ENCODE data around the gene PCDHB15.
"Not testable (repeated sequence)": the region's sequence is repeated elsewhere in the genome, so short reads cannot be mapped to it uniquely, and the experiment has no call there.

Gene PCDHB15

GRCh38 chr5:141245250-141245717 lies at the start of gene PCDHB15:
PCDHB15 (plus strand) TSS chr5:141245395; CDS start chr5:141245579, 184 bp downstream.
- DNase-seq (ENCODE audit: low read depth in 2 of 2), result no peak

- no peak for DNase-seq (ENCODE audit: low read depth in 2 of 2)
Measured at GRCh38 chr5:141196363-141196762, 48.8 kb upstream of the PCDHB15 start.

GRCh38 chr5:141199359-141200235 lies 45.6 kb upstream of the PCDHB15 start, which contains the start of gene PCDHB11:
PCDHB11 (plus strand) TSS chr5:141199627; CDS start chr5:141199775, 148 bp downstream.
- no peak for DNase-seq (ENCODE audit: low read depth in 2 of 2)

GRCh38 chr5:141201126-141201525 lies 44.1 kb upstream of the PCDHB15 start:
- DNase-seq (ENCODE audit: low read depth in 2 of 2), result not testable (repeated sequence)

GRCh38 chr5:141201646-141202045 lies 43.5 kb upstream of the PCDHB15 start:
- DNase-seq (ENCODE audit: low read depth in 2 of 2), result not testable (repeated sequence)

- DNase-seq (ENCODE audit: low read depth in 2 of 2), result no peak
Measured at GRCh38 chr5:141208478-141208877, 36.7 kb upstream of the PCDHB15 start, which contains the start of gene PCDHB12. PCDHB12 (plus strand) TSS chr5:141208719; CDS start chr5:141208908, 189 bp downstream.

GRCh38 chr5:141210281-141210680 lies 34.9 kb upstream of the PCDHB15 start:
- DNase-seq (ENCODE audit: low read depth in 2 of 2), result not testable (repeated sequence)

- not testable (repeated sequence) for DNase-seq (ENCODE audit: low read depth in 2 of 2)
Measured at GRCh38 chr5:141210849-141211248, 34.3 kb upstream of the PCDHB15 start.

GRCh38 chr5:141213656-141214339 lies 31.4 kb upstream of the PCDHB15 start, which contains the start of gene PCDHB13:
PCDHB13 (plus strand) TSS chr5:141213919; CDS start chr5:141214124, 205 bp downstream.
- DNase-seq (ENCODE audit: low read depth in 2 of 2), result not testable (repeated sequence)

- DNase-seq (ENCODE audit: low read depth in 2 of 2), result not testable (repeated sequence)
Measured at GRCh38 chr5:141214583-141214982, 30.6 kb upstream of the PCDHB15 start.

GRCh38 chr5:141215504-141215903 lies 29.7 kb upstream of the PCDHB15 start:
- DNase-seq (ENCODE audit: low read depth in 2 of 2), result not testable (repeated sequence)

GRCh38 chr5:141216035-141216434 lies 29.2 kb upstream of the PCDHB15 start:
- not testable (repeated sequence) for DNase-seq (ENCODE audit: low read depth in 2 of 2)

GRCh38 chr5:141223112-141223783 lies 21.9 kb upstream of the PCDHB15 start, which contains the start of gene PCDHB14:
PCDHB14 (plus strand) TSS chr5:141223343; CDS start chr5:141223506, 163 bp downstream.
- DNase-seq (ENCODE audit: low read depth in 2 of 2), result no peak

GRCh38 chr5:141224844-141225243 lies 20.4 kb upstream of the PCDHB15 start:
- not testable (repeated sequence) for DNase-seq (ENCODE audit: low read depth in 2 of 2)

GRCh38 chr5:141225421-141225820 lies 19.8 kb upstream of the PCDHB15 start:
- DNase-seq (ENCODE audit: low read depth in 2 of 2), result not testable (repeated sequence)

GRCh38 chr5:141234109-141234667 lies 11.0 kb upstream of the PCDHB15 start:
- no peak for DNase-seq (ENCODE audit: low read depth in 2 of 2)

- DNase-seq (ENCODE audit: low read depth in 2 of 2), result not testable (repeated sequence)
Measured at GRCh38 chr5:141235922-141236321, 9.3 kb upstream of the PCDHB15 start.

GRCh38 chr5:141236516-141237313 lies 8.5 kb upstream of the PCDHB15 start:
- no peak for DNase-seq (ENCODE audit: low read depth in 2 of 2)

- no peak for DNase-seq (ENCODE audit: low read depth in 2 of 2)
Measured at GRCh38 chr5:141241496-141241895, 3.7 kb upstream of the PCDHB15 start.

GRCh38 chr5:141246971-141247370 lies 1.8 kb downstream of the PCDHB15 start:
- DNase-seq (ENCODE audit: low read depth in 2 of 2), result not testable (repeated sequence)

Data from stimulated activated CD8-positive, alpha-beta memory T cell treated with anti-CD3 and anti-CD28 coated beads, Interleukin-2, amount 100 ng/mL, for 48 hours (primary cell).